Fibroblast of skin of abdomen (primary cell): ENCODE data around the gene ACO2.
A peak's percentile ranks its signal among the peaks of the same experiment; 100 is the strongest.
"Not testable (repeated sequence)": the region's sequence is repeated elsewhere in the genome, so short reads cannot be mapped to it uniquely, and the experiment has no call there.

Experiments used
- DNase-seq: peaks from one replicate; pipeline ENCODE4 v3.0.0-alpha.2; 2013

ACO2 gene

DNA sequence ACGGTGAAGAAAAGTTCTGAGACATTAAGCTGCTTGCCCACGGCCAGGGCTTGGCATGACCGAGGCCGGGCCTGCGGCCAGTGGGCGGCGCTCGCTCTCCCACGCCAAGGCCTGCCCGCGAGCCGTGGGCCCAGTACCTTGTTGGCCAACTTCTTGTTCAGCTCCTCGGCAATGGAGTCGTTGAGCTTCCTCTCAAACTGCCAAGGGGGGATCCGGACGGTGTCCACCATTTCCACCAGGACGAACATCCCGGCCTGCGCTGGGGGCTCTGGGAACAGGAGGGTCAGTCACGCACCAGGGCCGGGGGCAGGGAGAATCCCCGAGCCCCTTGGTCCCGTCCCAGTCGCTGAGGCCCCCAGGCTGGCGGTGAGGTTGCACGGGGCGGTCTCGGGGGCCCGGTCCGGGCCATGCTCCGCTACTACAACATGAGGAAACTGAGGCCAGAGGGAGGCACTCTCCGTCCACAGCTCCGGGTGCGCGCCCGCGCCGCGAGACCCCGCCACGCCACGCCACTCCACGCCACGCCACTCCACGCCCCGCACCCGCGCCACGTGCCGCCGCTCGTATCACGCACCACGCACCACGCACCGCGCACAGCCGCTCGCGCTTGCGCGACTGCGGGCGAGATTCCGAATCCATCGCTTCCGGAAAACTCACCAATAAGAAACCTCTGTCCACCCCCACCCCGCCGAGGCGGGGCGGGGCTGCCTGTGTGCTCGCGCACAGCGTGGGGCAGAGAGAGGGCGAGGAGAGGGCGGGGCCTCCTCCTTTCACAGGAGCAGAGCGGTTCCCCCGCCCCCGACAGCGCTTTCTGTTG lies 75.1 kb downstream of the ACO2 start, which contains the start of gene POLR3H:
POLR3H (minus strand) TSS at position 617 of the 817 bp plus-strand sequence; CDS start at position 248, 369 bp downstream.
- peak; percentile 98 for DNase-seq

DNA sequence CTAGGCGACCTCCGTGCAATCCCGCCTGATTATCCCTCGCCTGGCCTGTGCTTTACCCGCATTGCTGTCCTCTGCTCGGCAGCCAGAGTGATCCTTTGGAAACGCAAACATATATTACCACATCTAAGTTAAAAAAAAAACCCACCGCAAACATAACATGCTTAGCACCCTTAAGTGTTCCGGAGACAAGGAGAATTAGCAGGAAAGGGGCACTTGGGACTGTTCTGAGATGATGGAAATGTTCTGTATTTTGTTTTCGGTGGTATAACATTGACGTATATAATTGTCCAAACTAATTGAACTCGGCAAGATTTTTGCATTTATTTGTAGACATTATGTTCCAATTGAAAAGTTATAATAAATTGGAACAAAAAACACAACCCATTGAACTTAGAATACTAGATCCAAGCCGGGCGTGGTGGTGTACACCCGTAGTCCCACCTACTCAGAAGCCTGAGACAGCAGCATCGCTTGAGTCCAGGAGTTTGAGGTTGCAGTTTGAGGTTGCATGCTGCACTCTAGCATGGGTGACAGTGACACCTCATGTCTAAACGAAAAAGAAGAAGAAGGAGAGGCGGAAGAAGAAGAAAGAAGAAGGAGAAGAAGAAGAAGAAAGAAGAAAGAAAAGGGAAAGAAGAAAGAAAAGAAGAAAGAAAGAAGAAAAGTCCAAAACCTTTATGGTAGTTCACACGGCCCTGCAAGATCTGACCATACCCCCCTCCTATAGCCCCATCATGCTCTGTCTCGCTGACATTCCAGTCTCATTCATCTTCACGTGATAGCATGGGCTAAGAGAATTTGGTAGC lies 76.0 kb downstream of the ACO2 start:
- no peak for DNase-seq

- no peak for DNase-seq
Measured at GRCh38 chr22:41548830-41549211, 79.9 kb downstream of the ACO2 start.

- DNase-seq: no peak
Measured at GRCh38 chr22:41550952-41551491, 82.1 kb downstream of the ACO2 start.

GRCh38 chr22:41551877-41552582 lies 83.1 kb downstream of the ACO2 start:
- DNase-seq: no peak

DNA sequence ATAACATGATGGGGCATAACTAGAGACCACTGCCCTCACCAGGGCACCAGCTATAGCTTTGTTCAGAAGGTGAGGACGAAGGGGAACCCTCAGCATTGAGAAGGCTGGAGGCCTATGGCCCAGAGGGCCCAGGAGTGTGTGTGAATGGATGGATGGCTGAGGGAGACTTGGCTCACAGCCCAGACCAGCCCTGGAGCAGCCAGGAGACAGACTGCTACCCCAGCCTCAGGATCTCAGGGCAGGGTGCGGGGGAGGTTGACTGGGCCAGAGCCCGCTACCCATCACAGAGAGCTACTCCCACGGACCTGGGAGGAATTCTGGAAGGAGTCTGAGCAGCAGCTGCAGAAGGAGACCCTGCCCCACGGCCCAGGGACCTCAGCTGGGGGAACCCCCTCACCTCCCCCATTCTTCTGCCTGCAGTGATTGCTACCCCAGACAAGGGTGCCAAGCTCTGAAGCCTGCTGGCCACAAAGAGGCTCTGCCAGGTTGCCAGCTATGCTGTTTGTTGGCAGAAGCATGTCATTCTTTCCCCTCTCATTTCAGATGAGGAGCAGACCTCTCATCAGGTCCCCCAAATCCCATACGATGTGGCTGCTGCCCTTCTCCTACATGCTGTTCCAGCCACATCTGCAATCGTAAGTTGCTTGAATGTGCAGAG lies 86.5 kb downstream of the ACO2 start:
- DNase-seq: no peak

- no peak for DNase-seq
Measured at GRCh38 chr22:41556561-41556960, 87.6 kb downstream of the ACO2 start.

- peak; percentile 77 for DNase-seq
Measured at GRCh38 chr22:41557401-41558240, 88.7 kb downstream of the ACO2 start.

DNA sequence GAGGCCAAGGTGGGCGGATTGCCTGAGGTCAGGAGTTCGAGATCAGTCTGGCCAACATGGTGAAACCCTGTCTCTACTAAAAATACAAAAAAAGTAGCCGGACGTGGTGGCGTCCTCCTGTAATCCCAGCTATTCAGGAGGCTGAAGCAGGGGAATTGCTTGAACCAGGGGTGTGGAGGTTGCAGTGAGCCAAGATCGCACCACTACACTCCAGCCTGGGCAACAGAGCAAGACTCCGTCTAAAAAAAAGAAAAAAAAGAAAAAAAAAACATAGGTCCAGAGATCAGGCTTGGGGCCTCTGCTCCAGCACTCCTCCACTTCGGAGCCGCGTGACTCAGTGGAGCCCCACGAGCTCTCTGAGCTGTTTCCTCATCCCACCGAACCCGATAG lies 89.3 kb downstream of the ACO2 start:
- DNase-seq: not testable (repeated sequence)

DNA sequence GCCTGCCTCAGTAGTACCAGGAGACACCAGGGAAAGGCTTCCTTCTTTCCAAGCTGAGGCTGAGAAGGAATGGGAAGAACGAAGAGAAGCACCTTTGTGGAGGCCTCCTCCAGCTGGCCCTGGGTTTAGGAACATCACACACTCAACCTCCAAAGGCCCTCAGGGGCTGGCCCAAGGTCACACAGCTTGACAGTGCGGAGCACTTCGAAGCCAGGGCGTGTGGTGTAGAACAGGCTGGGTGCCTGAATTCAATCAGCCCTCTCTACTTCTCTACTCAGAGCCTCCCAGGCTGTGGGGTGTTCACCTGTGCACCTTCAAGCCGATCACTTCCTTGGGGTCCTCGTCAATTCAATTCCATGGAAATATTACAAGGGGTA lies 91.2 kb downstream of the ACO2 start:
- DNase-seq: no peak

GRCh38 chr22:41561335-41561734 lies 92.4 kb downstream of the ACO2 start:
- peak; percentile 13 for DNase-seq

- DNase-seq: no peak
Measured at GRCh38 chr22:41561788-41562187, 92.9 kb downstream of the ACO2 start.

DNA sequence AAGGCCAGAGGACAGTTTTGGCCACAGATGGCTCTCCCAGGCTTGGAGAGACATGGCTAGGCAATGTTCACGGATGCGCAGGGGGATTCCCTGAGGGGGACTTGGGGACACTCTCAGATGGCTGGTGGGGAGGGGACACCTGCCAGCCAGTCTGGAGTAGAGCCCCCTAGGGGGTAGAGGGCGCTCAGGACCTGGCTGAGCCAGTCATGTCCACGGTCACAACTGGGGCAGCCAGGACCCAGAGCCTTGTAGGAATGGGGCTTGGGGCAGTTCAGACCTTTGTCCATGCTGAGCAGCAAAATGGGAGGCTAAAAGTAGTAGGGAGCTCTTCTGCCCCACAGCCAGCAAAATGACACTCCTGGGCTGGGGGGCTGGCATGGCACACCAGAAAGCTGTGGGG lies 93.5 kb downstream of the ACO2 start:
- DNase-seq: no peak

DNA sequence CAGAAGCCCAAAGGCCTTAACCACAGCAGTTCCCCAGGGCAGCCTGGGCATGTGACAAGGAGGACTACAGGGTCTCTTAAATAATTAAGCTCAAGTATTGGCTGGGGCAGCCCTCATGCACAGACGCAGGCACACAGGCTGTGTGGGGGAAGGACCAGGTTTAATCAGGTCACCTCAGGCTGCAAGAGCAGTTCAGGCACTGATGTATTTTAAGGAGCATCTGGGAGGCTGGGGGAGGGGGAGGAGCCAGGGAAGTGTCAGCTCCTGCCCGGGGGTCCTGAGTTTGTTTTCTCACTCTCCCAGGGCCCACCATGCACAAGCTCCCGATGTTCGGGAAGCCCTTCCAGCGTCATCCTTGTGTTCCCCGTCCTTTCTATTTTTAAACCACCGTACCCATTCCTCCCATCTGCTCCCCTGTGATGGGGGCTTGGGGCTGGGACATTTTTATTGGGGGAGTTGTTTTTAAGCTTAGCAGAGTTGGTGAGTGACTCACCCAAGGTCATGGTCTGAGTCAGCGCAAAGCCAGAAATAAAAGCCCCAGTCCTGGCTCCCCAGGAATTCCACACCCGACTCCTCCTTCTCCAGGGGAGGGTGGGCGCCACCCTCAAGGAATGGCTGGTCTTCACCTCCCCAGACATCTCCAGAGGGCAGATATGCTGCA lies 94.3 kb downstream of the ACO2 start:
- DNase-seq: peak; percentile 89

DNA sequence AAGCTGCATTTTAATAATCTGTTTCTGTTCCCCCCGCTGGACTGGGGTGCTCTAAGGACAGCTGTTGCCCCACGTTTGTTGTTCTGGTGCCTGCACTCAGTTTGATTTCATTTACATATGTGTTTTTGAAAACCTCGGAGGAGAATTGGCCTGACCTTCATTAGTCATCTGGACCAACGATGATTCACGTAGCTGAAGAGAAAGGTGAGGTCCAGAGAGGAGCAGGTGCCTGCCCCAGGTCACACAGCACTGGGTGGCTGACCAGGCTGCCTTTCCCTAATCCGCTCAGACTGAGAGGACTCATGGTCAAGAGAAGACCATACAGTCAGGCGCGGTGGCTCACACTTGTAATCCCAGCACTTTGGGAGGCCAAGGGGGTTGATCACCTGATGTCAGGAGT lies 95.6 kb downstream of the ACO2 start:
- DNase-seq: no peak

DNA sequence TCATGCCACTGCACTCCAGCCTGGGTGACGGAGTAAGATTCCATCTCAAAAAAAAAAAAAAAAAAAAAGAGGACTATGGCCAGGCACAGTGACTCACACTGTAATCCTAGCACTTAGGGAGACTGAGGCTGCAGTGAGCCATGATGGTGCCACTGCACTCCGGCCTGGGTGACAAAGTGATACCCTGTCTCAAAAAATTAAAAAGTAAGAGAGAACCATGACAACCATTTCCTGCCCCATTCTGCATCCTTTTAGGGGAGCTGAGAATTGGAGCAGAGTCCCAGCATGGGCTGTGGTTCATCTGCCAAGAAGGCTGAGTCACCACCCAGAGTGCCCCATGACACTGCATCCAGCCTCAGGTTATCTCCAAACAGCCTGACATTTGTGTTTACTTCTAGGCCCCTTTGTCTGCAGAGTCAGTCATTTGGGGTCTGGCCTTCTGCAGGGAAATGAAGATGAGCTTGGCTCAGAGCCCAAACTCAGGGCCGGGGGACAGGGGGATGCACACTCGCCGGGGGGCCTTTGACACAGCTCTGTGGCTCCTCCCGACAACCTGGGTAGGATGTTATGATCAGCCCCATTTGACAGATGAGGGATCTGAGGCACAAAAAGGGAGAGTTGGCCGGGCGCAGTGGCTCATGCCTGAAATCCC lies 96.6 kb downstream of the ACO2 start:
- DNase-seq: peak; percentile 79

DNA sequence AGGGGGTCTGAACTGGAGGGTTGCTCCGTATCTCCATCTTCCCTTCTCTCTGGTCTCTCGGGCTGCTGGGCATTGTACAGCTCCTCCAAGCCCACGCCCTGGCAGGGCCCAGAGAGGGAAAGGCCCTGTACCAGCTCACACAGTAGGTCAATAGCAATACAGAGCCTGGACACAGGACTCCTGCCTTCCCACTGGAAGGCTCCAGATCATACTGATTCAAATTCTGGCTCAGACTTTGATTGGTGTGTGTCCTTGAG lies 98.5 kb downstream of the ACO2 start:
- DNase-seq: no peak

DNA sequence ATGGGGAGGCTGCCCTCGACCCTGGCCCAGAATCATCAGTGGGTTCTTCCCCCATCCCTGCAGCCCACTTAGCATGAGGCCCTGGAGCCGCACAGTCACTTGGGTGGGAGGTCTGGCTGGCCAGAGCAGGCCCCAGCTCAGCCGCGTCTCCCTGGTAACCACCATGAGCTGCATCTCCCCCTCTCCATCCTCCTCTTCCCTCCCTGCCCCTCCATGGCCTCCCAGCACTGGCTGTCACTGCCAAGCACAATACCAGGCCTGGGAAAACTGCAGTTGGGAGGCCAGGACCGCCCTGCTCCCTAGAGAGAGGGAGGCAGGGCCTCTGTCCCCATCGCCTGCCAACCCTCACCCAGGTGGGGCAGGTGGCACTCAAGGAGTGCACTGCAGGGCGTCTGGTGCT lies 99.9 kb downstream of the ACO2 start:
- no peak for DNase-seq

DNA sequence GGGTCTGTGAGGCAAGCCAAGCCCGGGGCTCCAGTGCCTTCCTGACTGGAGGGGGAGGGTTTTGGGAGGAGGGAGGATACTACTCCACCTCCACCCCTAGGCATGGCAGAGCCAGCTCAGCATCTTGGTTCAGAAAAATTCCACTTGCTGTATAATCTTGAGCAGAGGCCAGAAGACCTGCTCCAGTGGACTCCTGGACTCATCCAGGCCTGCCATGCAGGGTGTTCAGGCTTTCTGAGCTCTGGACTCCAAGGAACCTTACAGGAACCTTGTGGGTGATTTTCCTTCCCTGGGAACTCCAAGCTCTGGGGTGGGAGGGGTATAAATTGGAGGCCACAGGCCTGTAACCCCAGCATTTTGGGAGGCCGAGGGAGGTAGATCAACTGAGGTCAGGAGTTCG lies 101.3 kb downstream of the ACO2 start:
- DNase-seq: no peak

- DNase-seq: no peak
Measured at GRCh38 chr22:41571786-41572185, 102.9 kb downstream of the ACO2 start.

DNA sequence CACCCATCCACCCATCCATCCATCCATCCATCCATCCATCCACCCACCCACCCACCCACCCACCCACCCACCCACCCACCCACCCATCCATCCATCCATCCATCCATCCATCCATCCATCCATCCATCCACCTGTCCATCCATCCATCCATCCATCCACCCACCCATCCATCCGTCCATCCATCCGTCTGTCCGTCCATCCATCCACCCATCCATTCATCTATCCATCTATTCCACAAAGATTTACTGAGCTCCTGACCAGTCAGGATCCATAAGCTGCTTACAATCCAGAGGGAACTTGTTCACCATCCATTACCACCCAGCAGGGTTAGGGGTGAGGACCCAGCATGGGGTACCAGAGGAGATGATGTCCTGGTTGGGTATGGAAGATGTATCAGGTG lies 103.4 kb downstream of the ACO2 start:
- not testable (repeated sequence) for DNase-seq
